Effector memory CD4-positive, alpha-beta T cell (primary cell): ENCODE measurements around the gene TNFSF8.

ENCODE experiments used
- DNase-seq, 3 donors: peaks; one replicate each; pipeline ENCODE4 v3.0.0-alpha.2; 2020
- H3K27ac ChIP-seq: 2 replicates; pipeline ENCODE4 v1.7.0; 2013; ENCODE audit warnings: mild to moderate bottlenecking, low read length, moderate library complexity; ENCODE audit not compliant: insufficient read depth, poor library complexity, severe bottlenecking
- H3K27me3 ChIP-seq: replicated peaks from 2 replicates; pipeline ENCODE4 v1.7.0; 2013; ENCODE audit warnings: mild to moderate bottlenecking, low read length; ENCODE audit not compliant: insufficient read depth, control insufficient read depth, poor library complexity, severe bottlenecking
- H3K36me3 ChIP-seq: 2 replicates; pipeline ENCODE4 v1.7.0; 2013; ENCODE audit warnings: mild to moderate bottlenecking, low read length, moderate library complexity; ENCODE audit not compliant: control insufficient read depth, insufficient read depth
- H3K4me1 ChIP-seq: 2 replicates; pipeline ENCODE4 v1.7.0; 2013; ENCODE audit warnings: low read length, mild to moderate bottlenecking; ENCODE audit not compliant: control insufficient read depth, insufficient read depth, poor library complexity, severe bottlenecking
- H3K4me3 ChIP-seq: 2 replicates; pipeline ENCODE4 v1.7.0; 2013; ENCODE audit warnings: low read length, low read depth, mild to moderate bottlenecking; ENCODE audit not compliant: insufficient read depth, poor library complexity, severe bottlenecking
- H3K9me3 ChIP-seq: 2 replicates; pipeline ENCODE4 v1.7.0; 2013; ENCODE audit warnings: mild to moderate bottlenecking, low read length, moderate library complexity; ENCODE audit not compliant: control insufficient read depth

Gene TNFSF8

GRCh38 chr9:114938687-114939575 is 8.5 kb upstream of the TNFSF8 start:
- Histone ChIP-seq H3K4me1 (peaks cover 11% of the 10 kb centered on the region), H3K27me3 (no peaks in the 10 kb centered on the region), H3K27ac (no peak overlapping the region), H3K9me3 (no peaks in the 10 kb centered on the region), H3K36me3 (no peaks in the 10 kb centered on the region), H3K4me3 (no peak overlapping the region)
- DNase-seq: no peak

GRCh38 chr9:114937516-114937915 is 7.1 kb upstream of the TNFSF8 start:
- no peak overlapping the region for H3K4me3 ChIP-seq
- H3K36me3 ChIP-seq: no peaks in the 10 kb centered on the region
- no peaks in the 10 kb centered on the region for H3K9me3 ChIP-seq
- DNase-seq: no peak
- no peak overlapping the region for H3K27ac ChIP-seq
- H3K27me3 ChIP-seq: no peaks in the 10 kb centered on the region
- H3K4me1 ChIP-seq: peaks cover 11% of the 10 kb centered on the region

- Histone ChIP-seq H3K9me3 (no peaks in the 10 kb centered on the region), H3K27me3 (no peaks in the 10 kb centered on the region), H3K4me3 (no peak overlapping the region), H3K36me3 (no peaks in the 10 kb centered on the region), H3K4me1 (peaks cover 11% of the 10 kb centered on the region), H3K27ac (no peak overlapping the region)
- no peak for DNase-seq
Measured at GRCh38 chr9:114936581-114936980, 6.2 kb upstream of the TNFSF8 start.

DNA sequence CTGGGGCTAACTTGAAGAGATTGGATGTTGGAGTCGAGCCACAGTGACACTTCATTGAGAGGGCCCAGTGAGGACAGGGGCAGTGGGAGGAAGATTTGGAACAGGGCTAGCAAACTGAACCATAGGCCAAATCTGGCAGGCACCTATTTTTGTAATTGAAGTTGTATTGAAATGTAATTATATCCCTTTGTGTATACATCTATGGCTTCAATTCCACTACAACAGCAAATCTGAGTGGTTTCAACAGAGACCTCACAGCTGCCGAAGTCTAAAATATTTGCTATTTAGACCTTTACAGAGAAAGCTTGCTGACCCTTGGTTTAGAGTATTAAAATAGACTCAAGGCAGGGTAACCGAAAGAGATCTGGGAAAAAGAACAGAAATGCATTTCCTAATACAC is 4.7 kb upstream of the TNFSF8 start:
- H3K27ac ChIP-seq: no peak overlapping the region
- H3K9me3 ChIP-seq: no peaks in the 10 kb centered on the region
- no peak overlapping the region for H3K4me3 ChIP-seq
- no peak for DNase-seq
- H3K36me3 ChIP-seq: no peaks in the 10 kb centered on the region
- no peaks in the 10 kb centered on the region for H3K27me3 ChIP-seq
- H3K4me1 ChIP-seq: peaks cover 16% of the 10 kb centered on the region

DNA sequence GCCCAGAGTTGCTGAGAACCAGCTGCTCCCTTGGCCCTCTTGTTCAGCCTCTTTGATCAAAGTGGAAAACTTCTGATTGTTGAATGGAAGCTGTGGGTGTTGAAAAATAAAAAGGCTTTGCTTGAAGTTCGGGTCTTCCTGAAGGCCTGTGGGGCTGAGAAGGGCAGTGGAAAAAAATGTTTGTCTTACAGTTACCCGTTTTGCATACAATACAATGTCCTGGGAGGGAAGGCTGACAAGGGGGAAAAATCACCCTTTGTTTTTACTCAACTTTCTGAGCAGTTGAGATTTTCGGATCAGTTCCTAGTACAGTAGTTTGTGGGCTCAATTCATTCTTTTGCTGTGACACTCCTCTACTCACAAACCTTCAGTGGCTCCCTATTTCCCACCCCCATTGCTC is 2.1 kb upstream of the TNFSF8 start:
- peaks cover 5% of the 10 kb centered on the region for H3K4me1 ChIP-seq
- DNase-seq: no peak
- H3K27me3 ChIP-seq: no peaks in the 10 kb centered on the region
- no peaks in the 10 kb centered on the region for H3K36me3 ChIP-seq
- H3K9me3 ChIP-seq: no peaks in the 10 kb centered on the region
- H3K27ac ChIP-seq: no peak overlapping the region
- no peak overlapping the region for H3K4me3 ChIP-seq

- Histone ChIP-seq H3K27me3 (no peaks in the 10 kb centered on the region), H3K27ac (no peak overlapping the region), H3K4me1 (peaks cover 5% of the 10 kb centered on the region), H3K36me3 (no peaks in the 10 kb centered on the region), H3K9me3 (no peaks in the 10 kb centered on the region), H3K4me3 (no peak overlapping the region)
- DNase-seq: no peak
Measured at GRCh38 chr9:114931407-114931806, 1.0 kb upstream of the TNFSF8 start.

DNA sequence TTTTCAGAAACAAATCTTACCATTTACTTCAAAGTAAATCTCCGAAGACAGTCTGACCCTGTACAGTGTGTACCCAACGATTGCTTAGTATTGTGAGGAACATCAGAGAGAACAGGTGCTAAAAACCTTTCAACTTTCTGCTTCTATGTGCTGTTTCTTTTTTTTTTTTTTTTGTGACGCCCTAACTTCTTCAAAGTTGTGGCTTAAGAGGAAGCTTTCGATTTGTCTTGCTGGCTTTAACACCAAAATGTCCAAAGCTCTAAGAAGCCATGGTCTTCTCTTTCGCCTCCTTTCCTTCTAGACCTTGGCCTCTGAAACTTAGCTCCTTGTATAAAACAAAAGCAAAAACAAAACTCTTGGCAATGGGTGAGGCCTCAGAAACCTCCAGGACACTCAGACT is 1.2 kb downstream of the TNFSF8 start:
- no peak for DNase-seq
- Histone ChIP-seq H3K4me3 (peak overlapping the region; percentile 50), H3K4me1 (peaks cover 21% of the 10 kb centered on the region), H3K27ac (peak overlapping the region; percentile 80), H3K9me3 (no peaks in the 10 kb centered on the region), H3K36me3 (peaks cover 4% of the 10 kb centered on the region), H3K27me3 (no peaks in the 10 kb centered on the region)

DNA sequence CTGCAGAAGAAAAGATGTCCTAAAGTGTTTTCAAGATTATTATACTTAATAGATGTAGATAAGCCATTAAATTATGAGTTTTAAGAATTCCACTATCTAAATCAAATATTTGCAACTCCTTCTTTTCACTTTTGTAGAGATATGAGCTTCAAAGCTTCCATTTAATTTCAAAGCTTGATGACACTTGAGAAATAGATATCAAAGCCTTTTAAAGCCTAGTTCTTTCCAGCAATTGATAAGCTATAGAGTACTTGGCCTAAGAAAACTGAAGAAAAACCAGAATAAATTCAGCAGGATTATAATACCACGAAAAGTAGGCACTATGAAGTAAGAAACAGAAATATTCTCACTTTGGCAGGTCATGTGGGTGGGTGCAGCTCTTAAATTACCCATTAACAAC is 1.7 kb downstream of the TNFSF8 start:
- peaks cover 24% of the 10 kb centered on the region for H3K4me1 ChIP-seq
- H3K27me3 ChIP-seq: no peaks in the 10 kb centered on the region
- H3K36me3 ChIP-seq: peaks cover 4% of the 10 kb centered on the region
- peak overlapping the region; percentile 80 for H3K27ac ChIP-seq
- no peak for DNase-seq
- no peaks in the 10 kb centered on the region for H3K9me3 ChIP-seq
- peak overlapping the region; percentile 50 for H3K4me3 ChIP-seq

GRCh38 chr9:114928136-114928535 is 2.3 kb downstream of the TNFSF8 start:
- Histone ChIP-seq H3K4me1 (peaks cover 27% of the 10 kb centered on the region), H3K27ac (peak overlapping the region; percentile 80), H3K9me3 (no peaks in the 10 kb centered on the region), H3K4me3 (peak overlapping the region; percentile 50), H3K27me3 (no peaks in the 10 kb centered on the region), H3K36me3 (peaks cover 4% of the 10 kb centered on the region)
- DNase-seq: no peak

DNA sequence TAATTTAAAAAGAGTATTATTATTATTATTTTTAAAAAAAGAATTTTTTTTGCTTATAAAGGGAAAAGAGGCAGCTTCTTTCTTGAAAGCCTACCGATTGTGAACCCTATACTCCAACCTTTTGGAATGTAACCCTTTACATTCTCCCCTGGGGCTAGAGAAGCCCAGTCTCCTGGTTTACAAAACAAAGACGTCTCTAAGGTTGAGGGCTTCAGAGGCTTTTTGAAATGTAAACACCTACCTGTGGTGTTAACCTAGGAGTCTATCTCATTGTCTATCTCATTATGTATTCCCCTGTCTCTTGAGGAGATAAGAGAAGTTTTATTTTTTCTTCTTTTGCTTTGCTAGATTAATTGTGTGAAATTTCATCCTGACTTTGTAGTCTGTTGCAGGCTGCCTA is 4.7 kb downstream of the TNFSF8 start:
- H3K27me3 ChIP-seq: no peaks in the 10 kb centered on the region
- H3K4me1 ChIP-seq: peaks cover 48% of the 10 kb centered on the region
- no peak for DNase-seq
- H3K9me3 ChIP-seq: no peaks in the 10 kb centered on the region
- no peak overlapping the region for H3K27ac ChIP-seq
- H3K4me3 ChIP-seq: no peak overlapping the region
- peaks cover 4% of the 10 kb centered on the region for H3K36me3 ChIP-seq
